ENCODE measurements around the gene PROSER3. TPM values are rescaled to one million over a fixed set of nuclear protein-coding genes. Genes with fewer than 3 reads are reported as not detected.
"Not testable (repeated sequence)": the region's sequence is repeated elsewhere in the genome, so short reads cannot be mapped to it uniquely, and the experiment has no call there.

The PROSER3 gene
- total RNA-seq, 2 donors from 2014 or later = 36.2 to 53.8 TPM

DNA sequence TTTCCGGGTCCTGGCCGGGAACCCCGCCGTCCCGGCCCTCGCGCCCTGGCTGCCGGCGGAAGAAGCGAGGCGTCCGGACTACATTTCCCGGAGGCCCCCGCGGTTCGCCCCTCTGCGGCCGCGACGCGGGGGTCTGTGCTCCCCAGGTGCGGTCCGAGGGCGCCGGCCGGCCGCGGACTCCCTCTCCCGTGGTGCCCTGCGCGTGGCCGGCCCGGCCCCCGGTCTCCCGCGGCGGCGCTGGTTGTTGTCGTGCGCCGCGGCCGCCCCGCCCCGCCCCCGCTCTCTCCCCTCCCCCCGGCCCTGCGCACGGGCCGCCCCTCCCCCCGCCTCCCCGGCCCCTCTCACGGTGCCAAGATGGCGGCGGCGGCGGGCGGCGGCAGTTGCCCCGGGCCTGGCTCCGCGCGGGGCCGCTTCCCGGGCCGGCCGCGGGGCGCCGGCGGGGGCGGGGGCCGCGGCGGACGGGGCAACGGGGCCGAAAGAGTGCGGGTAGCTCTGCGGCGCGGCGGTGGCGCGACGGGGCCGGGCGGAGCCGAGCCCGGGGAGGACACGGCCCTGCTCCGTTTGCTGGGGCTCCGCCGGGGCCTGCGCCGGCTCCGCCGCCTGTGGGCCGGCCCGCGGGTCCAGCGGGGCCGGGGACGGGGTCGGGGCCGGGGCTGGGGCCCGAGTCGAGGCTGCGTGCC is 40.2 kb upstream of the PROSER3 start, which contains the start of gene KMT2B:
KMT2B (plus strand) TSS at position 339 of the 680 bp plus-strand sequence; CDS start at position 355, 16 bp downstream.
- Mint-ChIP-seq H3K36me3 (peaks cover 31% of the 10 kb centered on the region), H3K27me3 (no peaks in the 10 kb centered on the region), H3K27ac (peak within 1 kb of the TSS; percentile 96 to 99), H3K4me1 (ENCODE audit: low read depth in 2 of 2) (peaks cover 44 to 53% of the 10 kb centered on the region in 2 donors), H3K4me3 (peak within 1 kb of the TSS; percentile 98), H3K9me3 (no peaks in the 10 kb centered on the region)
- peak in 1 of 2 donors; percentile 71 for ATAC-seq
- peak; percentile 97 for DNase-seq (ENCODE audit: low spot score)

DNA sequence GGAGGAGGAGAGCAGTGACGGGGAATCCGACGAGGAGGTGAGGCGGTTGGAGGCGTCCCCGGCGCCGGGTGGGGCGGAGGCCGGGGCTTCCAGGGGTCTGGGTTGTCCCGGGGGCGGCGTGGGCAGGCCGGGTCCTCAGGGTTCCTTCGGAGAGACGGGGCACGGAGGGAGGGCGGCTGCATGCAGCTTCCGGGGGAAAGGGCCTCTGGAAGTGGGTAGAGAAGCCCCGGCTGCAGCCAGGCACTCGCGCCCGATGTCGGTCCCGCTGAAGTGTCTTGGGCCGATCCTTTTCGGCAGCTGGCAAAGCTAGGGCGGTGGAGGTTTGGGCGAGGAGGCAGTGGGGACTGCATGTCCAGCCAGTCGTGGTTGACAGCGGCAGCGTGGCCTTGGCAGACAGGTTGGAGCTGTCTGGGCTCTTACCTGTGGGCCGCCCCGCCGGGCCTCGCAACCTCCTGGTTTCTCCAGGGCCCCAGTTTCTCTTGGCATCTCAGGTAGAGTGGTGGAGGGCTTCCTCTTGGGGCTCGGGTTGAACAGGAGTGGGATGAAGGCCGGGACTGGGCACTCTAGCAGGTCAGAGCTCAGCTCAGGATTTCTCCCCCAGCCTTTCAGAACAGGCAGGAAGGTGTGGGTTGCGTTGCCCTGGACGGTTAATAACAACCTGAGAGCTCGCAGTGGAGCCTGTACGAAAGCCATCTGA is 39.5 kb upstream of the PROSER3 start:
- peaks cover 34% of the 10 kb centered on the region for H3K36me3 Mint-ChIP-seq
- peak overlapping the region; percentile 87 for H3K4me3 Mint-ChIP-seq
- ATAC-seq = peak in 1 of 2 donors; percentile 11
- DNase-seq (ENCODE audit: low spot score) = peak; percentile 72
- no peaks in the 10 kb centered on the region for H3K27me3 Mint-ChIP-seq
- H3K4me1 Mint-ChIP-seq (ENCODE audit: low read depth in 2 of 2) = peaks cover 40 to 51% of the 10 kb centered on the region in 2 donors
- no peaks in the 10 kb centered on the region for H3K9me3 Mint-ChIP-seq
- H3K27ac Mint-ChIP-seq = peak overlapping the region; percentile 80 to 86

DNA sequence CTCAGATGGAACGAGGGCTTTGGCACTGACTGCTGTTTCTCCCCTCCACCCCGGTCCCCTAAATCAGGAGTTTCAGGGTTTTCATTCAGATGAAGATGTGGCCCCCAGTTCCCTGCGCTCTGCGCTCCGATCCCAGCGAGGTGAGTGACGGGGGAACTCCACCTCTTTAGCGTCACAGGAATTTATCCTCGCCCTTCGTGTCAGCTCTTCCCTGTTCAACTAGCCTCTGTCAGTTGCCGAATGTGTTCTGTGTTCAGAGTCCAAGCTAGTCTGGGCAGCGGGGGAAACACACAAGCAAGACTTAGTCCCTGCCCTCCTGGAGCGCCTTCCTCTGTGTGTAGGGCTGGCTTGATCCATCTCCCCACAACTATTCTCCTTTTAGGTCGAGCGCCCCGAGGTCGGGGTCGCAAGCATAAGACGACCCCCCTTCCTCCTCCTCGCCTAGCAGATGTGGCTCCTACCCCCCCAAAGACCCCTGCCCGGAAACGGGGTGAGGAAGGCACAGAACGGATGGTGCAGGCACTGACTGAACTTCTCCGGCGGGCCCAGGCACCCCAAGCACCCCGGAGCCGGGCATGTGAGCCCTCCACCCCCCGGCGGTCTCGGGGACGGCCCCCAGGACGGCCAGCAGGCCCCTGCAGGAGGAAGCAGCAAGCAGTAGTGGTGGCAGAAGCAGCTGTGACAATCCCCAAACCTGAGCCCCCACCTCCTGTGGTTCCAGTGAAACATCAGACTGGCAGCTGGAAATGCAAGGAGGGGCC is 38.4 kb upstream of the PROSER3 start:
- Mint-ChIP-seq H3K27me3 (no peaks in the 10 kb centered on the region), H3K4me3 (peak overlapping the region; percentile 87), H3K4me1 (ENCODE audit: low read depth in 2 of 2) (peaks cover 29 to 45% of the 10 kb centered on the region in 2 donors), H3K9me3 (no peaks in the 10 kb centered on the region), H3K27ac (peak overlapping the region; percentile 80 to 86), H3K36me3 (peaks cover 27% of the 10 kb centered on the region)
- DNase-seq (ENCODE audit: low spot score) = no peak
- ATAC-seq = no peak

DNA sequence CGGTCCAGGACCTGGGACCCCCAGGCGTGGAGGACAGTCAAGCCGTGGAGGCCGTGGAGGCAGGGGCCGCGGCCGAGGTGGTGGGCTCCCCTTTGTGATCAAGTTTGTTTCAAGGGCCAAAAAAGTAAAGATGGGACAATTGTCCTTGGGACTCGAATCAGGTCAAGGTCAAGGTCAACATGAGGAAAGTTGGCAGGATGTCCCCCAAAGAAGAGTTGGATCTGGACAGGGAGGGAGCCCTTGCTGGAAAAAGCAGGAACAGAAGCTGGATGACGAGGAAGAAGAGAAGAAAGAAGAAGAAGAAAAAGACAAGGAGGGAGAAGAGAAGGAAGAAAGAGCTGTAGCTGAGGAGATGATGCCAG is 37.8 kb upstream of the PROSER3 start:
- no peaks in the 10 kb centered on the region for H3K9me3 Mint-ChIP-seq
- peaks cover 24 to 40% of the 10 kb centered on the region in 2 donors for H3K4me1 Mint-ChIP-seq (ENCODE audit: low read depth in 2 of 2)
- DNase-seq (ENCODE audit: low spot score) = no peak
- H3K4me3 Mint-ChIP-seq = peak overlapping the region; percentile 69
- no peak for ATAC-seq
- no peaks in the 10 kb centered on the region for H3K27me3 Mint-ChIP-seq
- peaks cover 22% of the 10 kb centered on the region for H3K36me3 Mint-ChIP-seq
- H3K27ac Mint-ChIP-seq = peak overlapping the region; percentile 53 to 80

DNA sequence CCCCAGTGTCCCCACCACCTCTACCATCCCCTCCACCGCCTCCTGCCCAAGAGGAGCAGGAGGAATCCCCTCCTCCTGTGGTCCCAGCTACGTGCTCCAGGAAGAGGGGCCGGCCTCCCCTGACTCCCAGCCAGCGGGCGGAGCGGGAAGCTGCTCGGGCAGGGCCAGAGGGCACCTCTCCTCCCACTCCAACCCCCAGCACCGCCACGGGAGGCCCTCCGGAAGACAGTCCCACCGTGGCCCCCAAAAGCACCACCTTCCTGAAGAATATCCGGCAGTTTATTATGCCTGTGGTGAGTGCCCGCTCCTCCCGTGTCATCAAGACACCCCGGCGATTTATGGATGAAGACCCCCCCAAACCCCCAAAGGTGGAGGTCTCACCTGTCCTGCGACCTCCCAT is 37.3 kb upstream of the PROSER3 start:
- Mint-ChIP-seq H3K27me3 (no peaks in the 10 kb centered on the region), H3K27ac (peak overlapping the region; percentile 54 to 80), H3K36me3 (peaks cover 22% of the 10 kb centered on the region), H3K9me3 (no peaks in the 10 kb centered on the region), H3K4me3 (no peak overlapping the region), H3K4me1 (ENCODE audit: low read depth in 2 of 2) (peaks cover 23 to 40% of the 10 kb centered on the region in 2 donors)
- DNase-seq (ENCODE audit: low spot score) = no peak
- no peak for ATAC-seq

DNA sequence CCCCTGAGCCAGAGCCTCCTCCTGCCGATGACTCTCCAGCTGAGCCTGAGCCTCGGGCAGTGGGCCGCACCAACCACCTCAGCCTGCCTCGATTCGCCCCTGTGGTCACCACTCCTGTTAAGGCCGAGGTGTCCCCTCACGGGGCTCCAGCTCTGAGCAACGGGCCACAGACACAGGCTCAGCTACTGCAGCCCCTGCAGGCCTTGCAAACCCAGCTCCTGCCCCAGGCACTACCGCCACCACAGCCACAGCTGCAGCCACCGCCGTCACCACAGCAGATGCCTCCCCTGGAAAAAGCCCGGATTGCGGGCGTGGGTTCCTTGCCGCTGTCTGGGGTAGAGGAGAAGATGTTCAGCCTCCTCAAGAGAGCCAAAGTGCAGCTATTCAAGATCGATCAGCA is 36.6 kb upstream of the PROSER3 start:
- Mint-ChIP-seq H3K27ac (peak overlapping the region in 1 of 2 donors; percentile 54), H3K4me1 (ENCODE audit: low read depth in 2 of 2) (peaks cover 20 to 41% of the 10 kb centered on the region in 2 donors), H3K4me3 (no peak overlapping the region), H3K36me3 (peaks cover 24% of the 10 kb centered on the region), H3K9me3 (no peaks in the 10 kb centered on the region), H3K27me3 (no peaks in the 10 kb centered on the region)
- ATAC-seq (no peak), DNase-seq (ENCODE audit: low spot score) (no peak)

DNA sequence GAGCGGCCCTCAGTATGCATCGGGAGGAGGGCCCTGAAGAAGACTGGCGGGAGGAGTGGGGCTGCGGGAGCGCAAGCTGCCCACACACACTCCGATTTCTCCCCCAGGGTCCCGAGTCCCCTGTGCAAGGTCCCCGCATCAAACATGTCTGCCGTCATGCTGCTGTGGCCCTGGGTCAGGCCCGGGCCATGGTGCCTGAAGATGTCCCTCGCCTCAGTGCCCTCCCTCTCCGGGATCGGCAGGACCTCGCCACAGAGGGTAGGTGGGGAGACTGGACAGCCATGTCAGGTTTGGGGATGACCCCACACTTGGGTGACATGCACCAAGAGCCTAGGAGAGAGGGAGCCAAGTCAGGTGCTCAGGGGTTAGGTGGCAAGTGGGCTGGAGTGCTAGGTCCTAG is 35.5 kb upstream of the PROSER3 start:
- DNase-seq (ENCODE audit: low spot score) (no peak), ATAC-seq (no peak)
- peaks cover 19% of the 10 kb centered on the region for H3K36me3 Mint-ChIP-seq
- H3K4me3 Mint-ChIP-seq = no peak overlapping the region
- H3K9me3 Mint-ChIP-seq = no peaks in the 10 kb centered on the region
- H3K4me1 Mint-ChIP-seq (ENCODE audit: low read depth in 2 of 2) = peaks cover 15 to 35% of the 10 kb centered on the region in 2 donors
- no peaks in the 10 kb centered on the region for H3K27me3 Mint-ChIP-seq
- H3K27ac Mint-ChIP-seq = peak overlapping the region in 1 of 2 donors; percentile 50

DNA sequence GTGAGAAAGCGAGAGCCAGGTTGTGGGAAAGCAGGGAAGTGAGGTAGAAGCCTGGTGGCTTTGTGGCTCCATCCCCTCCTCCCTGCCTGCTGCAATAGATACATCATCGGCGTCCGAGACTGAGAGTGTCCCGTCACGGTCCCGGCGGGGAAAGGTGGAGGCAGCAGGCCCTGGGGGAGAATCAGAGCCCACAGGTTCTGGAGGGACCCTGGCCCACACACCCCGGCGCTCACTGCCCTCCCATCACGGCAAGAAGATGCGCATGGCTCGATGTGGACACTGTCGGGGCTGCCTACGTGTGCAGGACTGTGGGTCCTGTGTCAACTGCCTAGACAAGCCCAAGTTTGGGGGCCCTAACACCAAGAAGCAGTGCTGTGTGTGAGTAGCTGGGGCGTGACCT is 35.1 kb upstream of the PROSER3 start:
- peaks cover 15 to 35% of the 10 kb centered on the region in 2 donors for H3K4me1 Mint-ChIP-seq (ENCODE audit: low read depth in 2 of 2)
- H3K4me3 Mint-ChIP-seq = no peak overlapping the region
- no peaks in the 10 kb centered on the region for H3K9me3 Mint-ChIP-seq
- ATAC-seq = no peak
- peaks cover 19% of the 10 kb centered on the region for H3K36me3 Mint-ChIP-seq
- H3K27ac Mint-ChIP-seq = no peak overlapping the region
- no peaks in the 10 kb centered on the region for H3K27me3 Mint-ChIP-seq
- no peak for DNase-seq (ENCODE audit: low spot score)

DNA sequence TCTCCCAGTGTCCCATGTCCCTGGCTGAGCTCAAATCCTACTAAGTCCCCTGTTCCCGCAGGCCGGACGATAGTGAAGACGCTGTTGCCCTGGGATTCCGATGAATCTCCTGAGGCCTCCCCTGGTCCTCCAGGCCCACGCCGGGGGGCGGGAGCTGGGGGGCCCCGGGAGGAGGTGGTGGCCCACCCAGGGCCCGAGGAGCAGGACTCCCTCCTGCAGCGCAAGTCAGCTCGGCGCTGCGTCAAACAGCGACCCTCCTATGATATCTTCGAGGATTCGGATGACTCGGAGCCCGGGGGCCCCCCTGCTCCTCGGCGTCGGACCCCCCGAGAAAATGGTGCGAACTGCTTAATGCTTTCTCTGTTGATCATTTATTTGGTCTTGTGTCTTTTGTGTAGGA is 34.3 kb upstream of the PROSER3 start:
- peak overlapping the region in 1 of 2 donors; percentile 68 for H3K27ac Mint-ChIP-seq
- ATAC-seq (no peak), DNase-seq (ENCODE audit: low spot score) (no peak)
- peaks cover 19% of the 10 kb centered on the region for H3K36me3 Mint-ChIP-seq
- no peak overlapping the region for H3K4me3 Mint-ChIP-seq
- H3K9me3 Mint-ChIP-seq = no peaks in the 10 kb centered on the region
- no peaks in the 10 kb centered on the region for H3K27me3 Mint-ChIP-seq
- H3K4me1 Mint-ChIP-seq (ENCODE audit: low read depth in 2 of 2) = peaks cover 15 to 43% of the 10 kb centered on the region in 2 donors

DNA sequence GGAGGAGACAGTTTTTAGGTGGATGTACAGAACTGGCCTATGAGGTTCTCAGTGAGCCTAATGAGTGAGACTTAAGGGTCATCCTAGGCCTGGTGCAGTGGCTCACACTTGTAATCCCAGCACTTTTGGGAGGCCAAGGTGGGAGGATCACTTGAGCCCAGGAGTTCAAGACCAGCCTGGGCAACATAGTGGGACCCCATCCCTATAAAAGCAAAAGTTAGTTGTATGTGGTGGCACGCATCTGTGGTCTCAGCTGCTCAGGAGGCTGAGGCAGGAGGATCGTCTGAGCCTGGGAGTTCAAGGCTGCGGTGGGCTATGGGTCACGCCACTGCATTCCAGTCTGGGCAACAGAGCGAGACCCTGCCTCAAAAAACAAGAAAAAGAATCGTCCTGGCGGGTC is 33.8 kb upstream of the PROSER3 start:
- ATAC-seq; H3K4me3 Mint-ChIP-seq; H3K27me3 Mint-ChIP-seq; H3K9me3 Mint-ChIP-seq; DNase-seq (ENCODE audit: low spot score): not testable (repeated sequence)
- Mint-ChIP-seq H3K36me3 (peaks cover 19% of the 10 kb centered on the region), H3K4me1 (ENCODE audit: low read depth in 2 of 2) (peaks cover 15 to 41% of the 10 kb centered on the region in 2 donors), H3K27ac (peak overlapping the region in 1 of 2 donors; percentile 68)

DNA sequence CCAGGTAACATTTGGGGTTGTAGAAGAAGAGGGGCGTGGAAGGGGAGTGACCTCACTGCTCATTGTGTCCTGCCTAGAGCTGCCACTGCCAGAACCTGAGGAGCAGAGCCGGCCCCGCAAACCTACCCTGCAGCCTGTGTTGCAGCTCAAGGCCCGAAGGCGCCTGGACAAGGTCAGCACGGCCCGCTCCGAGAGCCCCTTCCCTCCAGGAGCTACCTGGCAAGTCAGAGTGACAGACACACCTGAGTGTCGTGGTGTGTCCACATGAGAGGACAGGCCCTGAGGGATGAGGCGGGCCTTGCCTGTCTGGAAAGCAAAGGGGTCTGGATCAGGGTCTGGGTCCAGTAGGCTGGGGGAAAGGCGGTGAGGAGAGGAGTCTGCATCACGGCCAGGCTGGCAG is 33.4 kb upstream of the PROSER3 start:
- Mint-ChIP-seq H3K4me1 (ENCODE audit: low read depth in 2 of 2) (peaks cover 11 to 37% of the 10 kb centered on the region in 2 donors), H3K36me3 (peaks cover 19% of the 10 kb centered on the region), H3K9me3 (no peaks in the 10 kb centered on the region), H3K27me3 (no peaks in the 10 kb centered on the region), H3K4me3 (no peak overlapping the region), H3K27ac (no peak overlapping the region)
- DNase-seq (ENCODE audit: low spot score) (no peak), ATAC-seq (no peak)

DNA sequence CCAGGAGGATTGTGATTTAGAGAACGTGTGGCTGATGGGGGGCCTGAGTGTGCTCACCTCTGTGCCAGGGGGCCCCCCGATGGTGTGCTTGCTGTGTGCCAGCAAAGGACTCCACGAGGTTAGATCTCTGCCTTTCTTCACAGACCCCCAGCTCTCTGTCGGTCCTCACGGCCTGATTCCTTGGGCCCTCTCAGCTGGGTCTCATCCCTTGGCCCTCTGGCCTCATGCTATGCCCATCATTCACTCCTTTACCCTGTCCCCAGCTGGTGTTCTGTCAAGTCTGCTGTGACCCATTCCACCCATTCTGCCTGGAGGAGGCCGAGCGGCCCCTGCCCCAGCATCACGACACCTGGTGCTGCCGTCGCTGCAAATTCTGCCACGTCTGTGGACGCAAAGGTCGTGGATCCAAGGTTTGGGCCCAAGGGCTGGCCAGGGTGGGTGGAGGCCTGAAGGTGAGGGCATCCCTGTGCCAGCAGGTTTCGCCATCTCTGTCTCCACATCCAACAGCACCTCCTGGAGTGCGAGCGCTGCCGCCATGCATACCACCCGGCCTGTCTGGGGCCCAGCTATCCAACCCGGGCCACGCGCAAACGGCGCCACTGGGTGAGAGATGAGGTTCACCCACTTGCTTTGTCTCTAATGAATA is 32.6 kb upstream of the PROSER3 start:
- Mint-ChIP-seq H3K27me3 (no peaks in the 10 kb centered on the region), H3K4me1 (ENCODE audit: low read depth in 2 of 2) (peaks cover 6 to 32% of the 10 kb centered on the region in 2 donors), H3K27ac (no peak overlapping the region), H3K4me3 (no peak overlapping the region), H3K36me3 (peaks cover 15% of the 10 kb centered on the region), H3K9me3 (no peaks in the 10 kb centered on the region)
- ATAC-seq (no peak), DNase-seq (ENCODE audit: low spot score) (no peak)
